Stimulated activated CD8-positive, alpha-beta memory T cell treated with anti-CD3 and anti-CD28 coated beads, Interleukin-7, amount 100 ng/mL, for 48 hours (primary cell): ENCODE data around the gene PAPOLB.
A peak's percentile ranks its signal among the peaks of the same experiment; 100 is the strongest.

Source experiments
- DNase-seq, 2 donors: peaks; one replicate each; pipeline ENCODE4 v3.0.0-alpha.2; 2020; ENCODE audit warnings: low read depth in 1 of 2; ENCODE audit errors: extremely low read depth in 1 of 2

The PAPOLB gene

GRCh38 chr7:4842319-4843064, 19.3 kb downstream of the PAPOLB start:
- no peak for DNase-seq

- no peak for DNase-seq
These were observed 20.0 kb downstream of the PAPOLB start for GRCh38 chr7:4841836-4842235.

GRCh38 chr7:4841007-4841784, 20.6 kb downstream of the PAPOLB start:
- DNase-seq = no peak

GRCh38 chr7:4840079-4840501, 21.7 kb downstream of the PAPOLB start:
- no peak for DNase-seq

GRCh38 chr7:4838626-4839334, 23.1 kb downstream of the PAPOLB start:
- DNase-seq = no peak

GRCh38 chr7:4837803-4838625, 23.8 kb downstream of the PAPOLB start:
- DNase-seq = no peak

GRCh38 chr7:4837041-4837802, 24.6 kb downstream of the PAPOLB start:
- DNase-seq = no peak

GRCh38 chr7:4836206-4836661, 25.6 kb downstream of the PAPOLB start:
- DNase-seq = no peak

GRCh38 chr7:4835398-4836205, 26.2 kb downstream of the PAPOLB start:
- DNase-seq = no peak

GRCh38 chr7:4834601-4835397, 27.0 kb downstream of the PAPOLB start:
- no peak for DNase-seq

GRCh38 chr7:4833691-4834600, 27.9 kb downstream of the PAPOLB start:
- DNase-seq = no peak

GRCh38 chr7:4833176-4833575, 28.7 kb downstream of the PAPOLB start:
- no peak for DNase-seq

- DNase-seq = no peak
These were observed 29.1 kb downstream of the PAPOLB start for GRCh38 chr7:4832711-4833110.

GRCh38 chr7:4831723-4832495, 29.9 kb downstream of the PAPOLB start:
- DNase-seq = no peak

- peak; percentile 21 to 34 for DNase-seq
These were observed 31.7 kb downstream of the PAPOLB start for GRCh38 chr7:4830176-4830575.

GRCh38 chr7:4828720-4829383, 33.0 kb downstream of the PAPOLB start:
- DNase-seq = no peak
